Pancreas (tissue), 10 donors: ENCODE measurements around the gene GPX3. TPM values are rescaled to one million over a fixed set of nuclear protein-coding genes. Genes with fewer than 3 reads are reported as not detected.

ENCODE experiments used
- ATAC-seq, 4 donors: fragments of 200-7000 bp; cut with Tn5 transposase; one replicate each; pipeline versions ENCODE4 v1.8.0 to v1.9.1; 2020; ENCODE audit warnings: mild to moderate bottlenecking in 4 of 4, moderate library complexity in 4 of 4
- DNase-seq, 6 donors: peaks; one replicate each; pipeline ENCODE4 v3.0.0-alpha.2; 2020
- FAIRE-seq: peaks from 2 replicates; lab custom pipeline; 2012; peaks lifted over from hg19 to GRCh38; lab: Jason Lieb, UNC
- H3K27ac ChIP-seq, 4 donors: fragments of 200-600 bp; sonication (generic); 1 replicate in 3 of 4; 2 replicates in 1 of 4; pipeline versions ENCODE4 v1.5.0 to v1.8.0; 2020
- H3K27me3 ChIP-seq, 4 donors: fragments of 200-600 bp; one replicate each; pipeline ENCODE4 v1.8.0; 2021
- H3K36me3 ChIP-seq, 3 donors: fragments of 200-600 bp; sonication (generic) in 1 of 3; one replicate each; pipeline versions ENCODE4 v1.5.0 to v1.8.0; 2020 to 2021
- H3K4me1 ChIP-seq, 3 donors: fragments of 200-600 bp; one replicate each; pipeline ENCODE4 v1.8.0; 2021
- H3K4me3 ChIP-seq, 4 donors: fragments of 200-600 bp; sonication (generic) in 2 of 4; one replicate each; pipeline versions ENCODE4 v1.5.0 to v1.8.0; 2020 to 2021
- H3K9me3 ChIP-seq, 4 donors: fragments of 200-600 bp; one replicate each; pipeline ENCODE4 v1.8.0; 2021
- WGBS, 2 donors: extraction: QIAGEN DNeasy Blood & Tissue Kit; methylation state at CpG; one replicate each; pipeline ENCODE4 v1.1.7; 2013; 5-methylcytosine and 5-hydroxymethylcytosine counted together
- intact Hi-C, 3 donors: fragments of 100-400 bp; cut with DNase I; formaldehyde crosslinking; loops; one replicate each; pipeline versions ENCODE4 v1.11.1 to v1.14.2; 2022
- polyA plus RNA-seq, 2 donors: library from polyadenylated mRNA; stranded (reverse); fragments of 200-250 nt; gene quantifications; one replicate each; pipeline ENCODE4 v1.2.3, GENCODE V29; 2013
- total RNA-seq, 6 donors: library from RNA; stranded (reverse); fragmentation: NEBNext Ultra II Directional in 4 of 6; extraction: Animal tissue kit (Norgen Biotek cat#: 25700) in 4 of 6; gene quantifications; one replicate each; pipeline versions ENCODE4 v1.2.1 to v1.2.4, GENCODE V29; 2021 to 2023
- TF ChIP-seq, protein P1 (sequence below), 4 donors: fragments of 200-600 bp; sonication (generic) in 3 of 4; IDR thresholded peaks; one replicate each; pipeline versions ENCODE4 v1.5.0 to v1.8.0; 2021; ENCODE audit warnings: antibody characterized with exemption in 4 of 4
- donor health status: healthy with polysubstance abuse.
- donor health status: DM: no; HTN: no; CAD: no; lungs with moderate emphysema.
- donor health status: DM: no; HTN: no; CAD: no.
- donor health status: control.
- donor health status: control.
- donor health status: Bipolar disorder and iron deficiency.
- donor health status: DM: yes; HTN: yes; CAD: no.
- donor health status: DM: no; HTN: no; CAD: no.
- donor health status: DM: no; HTN: no; CAD: no.
- donor health status: DM: yes; HTN: yes; CAD: no.

The GPX3 gene
- total and polyA plus RNA-seq, 8 donors = 26.3 to 298 (median 61.6) TPM

- Histone ChIP-seq H3K27ac (no peak overlapping the region), H3K27me3 (no peaks in the 10 kb centered on the region), H3K4me1 (peaks cover 0 to 2% (median 0%) of the 10 kb centered on the region in 3 donors), H3K9me3 (no peaks in the 10 kb centered on the region), H3K36me3 (peaks cover 14 to 88% (median 50%) of the 10 kb centered on the region in 3 donors), H3K4me3 (no peak overlapping the region)
- FAIRE-seq (no peak), DNase-seq (no peak), ATAC-seq (no peak)
- TF ChIP-seq, protein P1, sequence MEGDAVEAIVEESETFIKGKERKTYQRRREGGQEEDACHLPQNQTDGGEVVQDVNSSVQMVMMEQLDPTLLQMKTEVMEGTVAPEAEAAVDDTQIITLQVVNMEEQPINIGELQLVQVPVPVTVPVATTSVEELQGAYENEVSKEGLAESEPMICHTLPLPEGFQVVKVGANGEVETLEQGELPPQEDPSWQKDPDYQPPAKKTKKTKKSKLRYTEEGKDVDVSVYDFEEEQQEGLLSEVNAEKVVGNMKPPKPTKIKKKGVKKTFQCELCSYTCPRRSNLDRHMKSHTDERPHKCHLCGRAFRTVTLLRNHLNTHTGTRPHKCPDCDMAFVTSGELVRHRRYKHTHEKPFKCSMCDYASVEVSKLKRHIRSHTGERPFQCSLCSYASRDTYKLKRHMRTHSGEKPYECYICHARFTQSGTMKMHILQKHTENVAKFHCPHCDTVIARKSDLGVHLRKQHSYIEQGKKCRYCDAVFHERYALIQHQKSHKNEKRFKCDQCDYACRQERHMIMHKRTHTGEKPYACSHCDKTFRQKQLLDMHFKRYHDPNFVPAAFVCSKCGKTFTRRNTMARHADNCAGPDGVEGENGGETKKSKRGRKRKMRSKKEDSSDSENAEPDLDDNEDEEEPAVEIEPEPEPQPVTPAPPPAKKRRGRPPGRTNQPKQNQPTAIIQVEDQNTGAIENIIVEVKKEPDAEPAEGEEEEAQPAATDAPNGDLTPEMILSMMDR (IDR thresholded peaks at IDR 0.05) = no peak
- intact Hi-C loops = no loop called here
- 90 to 92% methylated on average over 8 of the region's 8 CpGs for WGBS, 2 donors
Observed at GRCh38 chr5:151038412-151038745, 18.0 kb downstream of the GPX3 start.

GRCh38 chr5:151038801-151039238 lies 18.4 kb downstream of the GPX3 start:
- Histone ChIP-seq H3K4me3 (no peak overlapping the region), H3K27me3 (no peaks in the 10 kb centered on the region), H3K4me1 (peaks cover 0 to 2% (median 0%) of the 10 kb centered on the region in 3 donors), H3K9me3 (no peaks in the 10 kb centered on the region), H3K36me3 (peaks cover 12 to 84% (median 50%) of the 10 kb centered on the region in 3 donors), H3K27ac (no peak overlapping the region)
- TF ChIP-seq, protein P1 (IDR thresholded peaks at IDR 0.05) = no peak
- no peak for DNase-seq
- no peak for ATAC-seq
- FAIRE-seq = no peak
- 85 to 90% methylated on average over 7 of the region's 7 CpGs for WGBS, 2 donors
- intact Hi-C loops = no loop called here

GRCh38 chr5:151039665-151040064 lies 19.3 kb downstream of the GPX3 start:
- H3K4me3 ChIP-seq = no peak overlapping the region
- peaks cover 0 to 2% (median 0%) of the 10 kb centered on the region in 3 donors for H3K4me1 ChIP-seq
- peaks cover 12 to 84% (median 48%) of the 10 kb centered on the region in 3 donors for H3K36me3 ChIP-seq
- no peaks in the 10 kb centered on the region for H3K27me3 ChIP-seq
- FAIRE-seq (no peak), ATAC-seq (peak in 1 of 4 donors; percentile 9), DNase-seq (peak in 1 of 6 donors; percentile 37)
- intact Hi-C loops = no loop called here
- H3K9me3 ChIP-seq = no peaks in the 10 kb centered on the region
- TF ChIP-seq, protein P1 (IDR thresholded peaks at IDR 0.05) = no peak
- no peak overlapping the region for H3K27ac ChIP-seq
- WGBS, 2 donors = 94 to 95% methylated on average over 9 of the region's 9 CpGs

- FAIRE-seq (no peak), ATAC-seq (peak in 2 of 4 donors; percentile 14 to 38), DNase-seq (peak in 1 of 6 donors; percentile 16)
- H3K27me3 ChIP-seq = no peaks in the 10 kb centered on the region
- no peaks in the 10 kb centered on the region for H3K9me3 ChIP-seq
- intact Hi-C loops = no loop called here
- WGBS, 2 donors = 76 to 79% methylated on average over 8 of the region's 8 CpGs
- no peak overlapping the region for H3K27ac ChIP-seq
- peaks cover 9 to 84% (median 42%) of the 10 kb centered on the region in 3 donors for H3K36me3 ChIP-seq
- TF ChIP-seq, protein P1 (IDR thresholded peaks at IDR 0.05) = no peak
- H3K4me1 ChIP-seq = peaks cover 0 to 2% (median 0%) of the 10 kb centered on the region in 3 donors
- no peak overlapping the region for H3K4me3 ChIP-seq
Observed at GRCh38 chr5:151040211-151040747, 19.9 kb downstream of the GPX3 start.

DNA sequence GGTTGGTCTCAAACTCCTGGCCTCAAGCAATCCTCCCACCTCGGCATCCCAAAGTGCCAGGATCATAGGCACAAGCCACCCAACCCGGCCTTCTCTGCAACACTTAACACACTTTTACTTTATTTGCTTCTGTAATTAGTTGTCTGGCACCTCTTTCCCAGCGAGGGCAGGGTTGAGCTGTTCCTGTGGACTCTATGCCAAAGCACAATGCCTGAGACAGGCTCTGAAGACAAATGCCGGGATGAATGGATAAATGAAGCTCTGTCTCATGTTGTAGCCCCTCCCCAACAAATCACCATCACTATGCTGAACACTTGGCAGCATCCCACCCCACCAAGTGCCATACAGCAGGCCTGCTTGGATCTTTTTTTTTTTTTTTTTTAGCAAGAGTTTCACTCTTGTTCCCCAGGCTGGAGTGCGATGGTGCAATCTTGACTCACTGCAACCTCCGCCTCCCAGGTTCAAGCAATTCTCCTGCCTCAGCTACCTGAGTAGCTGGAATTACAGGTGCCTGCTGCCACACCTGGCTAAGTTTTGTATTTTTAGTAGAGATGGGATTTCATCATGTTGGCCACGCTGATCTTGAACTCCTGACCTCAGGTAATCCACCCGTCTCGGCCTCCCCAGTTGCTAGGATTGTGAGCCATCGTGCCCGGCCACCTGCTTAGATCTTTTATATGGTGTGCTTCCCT lies 21.3 kb downstream of the GPX3 start:
- ATAC-seq (no peak), DNase-seq (peak in 1 of 6 donors; percentile 21), FAIRE-seq (no peak)
- H3K4me3 ChIP-seq = no peak overlapping the region
- no peak overlapping the region for H3K27ac ChIP-seq
- H3K9me3 ChIP-seq = no peaks in the 10 kb centered on the region
- H3K27me3 ChIP-seq = no peaks in the 10 kb centered on the region
- WGBS, 2 donors = 94% methylated on average over 11 of the region's 11 CpGs
- H3K4me1 ChIP-seq = peaks cover 0 to 2% (median 0%) of the 10 kb centered on the region in 3 donors
- intact Hi-C loops = no loop called here
- H3K36me3 ChIP-seq = peaks cover 5 to 83% (median 33%) of the 10 kb centered on the region in 3 donors
- TF ChIP-seq, protein P1 (IDR thresholded peaks at IDR 0.05) = no peak
